CD4-positive, CD25-positive, alpha-beta regulatory T cell (primary cell): ENCODE measurements around the gene EGLN2. TPM values are rescaled to one million over a fixed set of nuclear protein-coding genes. Genes with fewer than 3 reads are reported as not detected.
"Not testable (repeated sequence)": the region's sequence is repeated elsewhere in the genome, so short reads cannot be mapped to it uniquely, and the experiment has no call there.

Experiments used
- ATAC-seq, 2 donors: fragments of 150-1000 bp; cut with Tn5 transposase; one replicate each; pipeline ENCODE4 v1.10.0; 2021; ENCODE audit warnings: low read depth in 2 of 2, moderate number of reproducible peaks in 2 of 2, moderate library complexity in 1 of 2
- DNase-seq, 3 donors: peaks; one replicate each; pipeline versions ENCODE4 v3.0.0 to v3.0.0-alpha.2; 2012 to 2022; ENCODE audit warnings: mixed read lengths in 1 of 3
- H3K27ac ChIP-seq: one replicate; pipeline ENCODE4 v1.7.0; 2013; ENCODE audit warnings: mild to moderate bottlenecking, low read length; ENCODE audit not compliant: insufficient read depth, poor library complexity, severe bottlenecking
- H3K27me3 ChIP-seq: one replicate; pipeline ENCODE4 v1.7.0; 2013; ENCODE audit warnings: low read length; ENCODE audit not compliant: control insufficient read depth, insufficient read depth
- H3K36me3 ChIP-seq: one replicate; pipeline ENCODE4 v1.7.0; 2013; ENCODE audit warnings: mild to moderate bottlenecking, low read length, moderate library complexity; ENCODE audit not compliant: control insufficient read depth, insufficient read depth
- H3K4me1 ChIP-seq: 2 replicates; pipeline ENCODE4 v1.7.0; 2013; ENCODE audit warnings: mild to moderate bottlenecking, low read length; ENCODE audit not compliant: insufficient read depth, control insufficient read depth, poor library complexity, severe bottlenecking
- H3K4me3 ChIP-seq: one replicate; pipeline ENCODE4 v1.7.0; 2013; ENCODE audit warnings: low read depth, mild to moderate bottlenecking, low read length, moderate library complexity
- H3K9me3 ChIP-seq, 2 experiments: 1 replicate in 1 of 2; 2 replicates in 1 of 2; pipeline ENCODE4 v1.7.0; 2013; ENCODE audit warnings: low read length in 2 of 2, mild to moderate bottlenecking in 1 of 2, moderate library complexity in 1 of 2; ENCODE audit not compliant: control insufficient read depth in 2 of 2
- H3K27ac Mint-ChIP-seq, 3 donors: one replicate each; pipeline ENCODE4 v1.8.0; 2020 to 2022; ENCODE audit warnings: mild to moderate bottlenecking in 3 of 3, mixed read lengths in 3 of 3, moderate library complexity in 2 of 3
- H3K27me3 Mint-ChIP-seq: one replicate; pipeline ENCODE4 v1.8.0; 2022; ENCODE audit warnings: mild to moderate bottlenecking, mixed read lengths
- H3K36me3 Mint-ChIP-seq: one replicate; pipeline ENCODE4 v1.8.0; 2020; ENCODE audit warnings: mixed read lengths
- H3K4me1 Mint-ChIP-seq, 4 donors: one replicate each; pipeline ENCODE4 v1.8.0; 2020 to 2022; ENCODE audit warnings: mixed read lengths in 4 of 4, mild to moderate bottlenecking in 1 of 4
- H3K4me3 Mint-ChIP-seq, 4 donors: one replicate each; pipeline ENCODE4 v1.8.0; 2020 to 2022; ENCODE audit warnings: mild to moderate bottlenecking in 4 of 4, mixed read lengths in 4 of 4, moderate library complexity in 3 of 4
- H3K9me3 Mint-ChIP-seq, 7 donors: one replicate each; pipeline ENCODE4 v1.8.0; 2020 to 2022; ENCODE audit warnings: mixed read lengths in 7 of 7, mild to moderate bottlenecking in 3 of 7, moderate library complexity in 2 of 7
- polyA plus RNA-seq, 4 donors: library from polyadenylated mRNA; unstranded; fragments of 300-500 nt; fragmentation: Illumina TruSeq; gene quantifications; one replicate each; pipeline ENCODE4 v1.2.3, GENCODE V29; 2021
- total RNA-seq: library from RNA; stranded (reverse); gene quantifications from one replicate; pipeline ENCODE4 v1.2.3, GENCODE V29; 2022

Gene EGLN2
- total and polyA plus RNA-seq, 5 donors from 2014 or later = 135 to 191 (median 166) TPM

GRCh38 chr19:40808497-40808896 lies 9.5 kb downstream of the EGLN2 start:
- peaks cover 65% of the 10 kb centered on the region for H3K4me1 ChIP-seq
- peak overlapping the region in 2 of 3 donors; percentile 60 to 83 for H3K27ac Mint-ChIP-seq
- peaks cover 28% of the 10 kb centered on the region for H3K36me3 ChIP-seq
- H3K27ac ChIP-seq = peak overlapping the region; percentile 88
- H3K9me3 Mint-ChIP-seq = peaks cover 0 to 2% (median 0%) of the 10 kb centered on the region in 7 donors
- H3K4me3 ChIP-seq = no peak overlapping the region
- peaks cover 8% of the 10 kb centered on the region for H3K36me3 Mint-ChIP-seq
- ATAC-seq = no peak
- no peaks in the 10 kb centered on the region for H3K9me3 ChIP-seq
- no peak for DNase-seq
- peaks cover 20% of the 10 kb centered on the region for H3K27me3 Mint-ChIP-seq
- H3K27me3 ChIP-seq = no peaks in the 10 kb centered on the region
- peak overlapping the region in 1 of 4 donors; percentile 16 for H3K4me3 Mint-ChIP-seq
- peaks cover 15 to 79% (median 59%) of the 10 kb centered on the region in 4 donors for H3K4me1 Mint-ChIP-seq

GRCh38 chr19:40809358-40810086 lies 10.5 kb downstream of the EGLN2 start:
- H3K9me3 Mint-ChIP-seq = peaks cover 0 to 2% (median 0%) of the 10 kb centered on the region in 7 donors
- H3K36me3 Mint-ChIP-seq = peaks cover 8% of the 10 kb centered on the region
- Histone ChIP-seq H3K36me3 (peaks cover 28% of the 10 kb centered on the region), H3K27ac (no peak overlapping the region), H3K9me3 (no peaks in the 10 kb centered on the region), H3K27me3 (no peaks in the 10 kb centered on the region), H3K4me3 (no peak overlapping the region), H3K4me1 (peaks cover 55% of the 10 kb centered on the region)
- no peak for ATAC-seq
- peaks cover 11 to 72% (median 51%) of the 10 kb centered on the region in 4 donors for H3K4me1 Mint-ChIP-seq
- no peak for DNase-seq
- H3K27me3 Mint-ChIP-seq = peaks cover 20% of the 10 kb centered on the region
- peak overlapping the region in 1 of 3 donors; percentile 72 for H3K27ac Mint-ChIP-seq
- H3K4me3 Mint-ChIP-seq = peak overlapping the region; percentile 43 to 95 (median 54)

- Mint-ChIP-seq H3K4me3 (peak overlapping the region in 3 of 4 donors; percentile 88 to 95 (median 95)), H3K4me1 (peaks cover 6 to 70% (median 44%) of the 10 kb centered on the region in 4 donors), H3K36me3 (peaks cover 8% of the 10 kb centered on the region), H3K9me3 (peaks cover 0 to 2% (median 0%) of the 10 kb centered on the region in 7 donors), H3K27ac (peak overlapping the region in 2 of 3 donors; percentile 32 to 72), H3K27me3 (peaks cover 25% of the 10 kb centered on the region)
- Histone ChIP-seq H3K4me1 (peaks cover 49% of the 10 kb centered on the region), H3K9me3 (no peaks in the 10 kb centered on the region), H3K36me3 (peaks cover 28% of the 10 kb centered on the region), H3K27me3 (no peaks in the 10 kb centered on the region), H3K27ac (no peak overlapping the region), H3K4me3 (no peak overlapping the region)
- no peak for ATAC-seq
- no peak for DNase-seq
These were observed 11.2 kb downstream of the EGLN2 start for GRCh38 chr19:40810160-40810559.

- peak overlapping the region; percentile 88 to 95 (median 95) for H3K4me3 Mint-ChIP-seq
- peaks cover 25% of the 10 kb centered on the region for H3K27me3 Mint-ChIP-seq
- H3K9me3 ChIP-seq, H3K27me3 ChIP-seq, H3K9me3 Mint-ChIP-seq, H3K36me3 Mint-ChIP-seq, H3K27ac ChIP-seq: not testable (repeated sequence)
- peaks cover 23% of the 10 kb centered on the region for H3K36me3 ChIP-seq
- H3K4me3 ChIP-seq = peak overlapping the region; percentile 37
- H3K27ac Mint-ChIP-seq = peak overlapping the region; percentile 72 to 95 (median 86)
- DNase-seq = peak; percentile 38 to 61 (median 54)
- peak; percentile 62 to 71 for ATAC-seq
- H3K4me1 Mint-ChIP-seq = peaks cover 5 to 63% (median 39%) of the 10 kb centered on the region in 4 donors
- peaks cover 42% of the 10 kb centered on the region for H3K4me1 ChIP-seq
These were observed 11.8 kb downstream of the EGLN2 start for GRCh38 chr19:40810649-40811408.

GRCh38 chr19:40811478-40812341 lies 12.7 kb downstream of the EGLN2 start:
- peaks cover 0 to 2% (median 0%) of the 10 kb centered on the region in 7 donors for H3K9me3 Mint-ChIP-seq
- no peak for DNase-seq
- Histone ChIP-seq H3K4me1 (peaks cover 33% of the 10 kb centered on the region), H3K27ac (no peak overlapping the region), H3K27me3 (no peaks in the 10 kb centered on the region), H3K4me3 (peak overlapping the region; percentile 37), H3K9me3 (no peaks in the 10 kb centered on the region), H3K36me3 (peaks cover 23% of the 10 kb centered on the region)
- peaks cover 5 to 54% (median 31%) of the 10 kb centered on the region in 4 donors for H3K4me1 Mint-ChIP-seq
- no peak for ATAC-seq
- H3K27ac Mint-ChIP-seq = peak overlapping the region in 2 of 3 donors; percentile 72 to 90
- H3K4me3 Mint-ChIP-seq = peak overlapping the region; percentile 88 to 95 (median 95)
- peaks cover 7% of the 10 kb centered on the region for H3K36me3 Mint-ChIP-seq
- H3K27me3 Mint-ChIP-seq = peaks cover 25% of the 10 kb centered on the region

- Mint-ChIP-seq H3K27ac (peak overlapping the region; percentile 64 to 93 (median 85)), H3K27me3 (peaks cover 25% of the 10 kb centered on the region), H3K4me3 (peak overlapping the region; percentile 88 to 95 (median 94)), H3K4me1 (peaks cover 5 to 49% (median 24%) of the 10 kb centered on the region in 4 donors)
- not testable (repeated sequence) for H3K9me3 ChIP-seq, H3K27ac ChIP-seq, DNase-seq, ATAC-seq, H3K9me3 Mint-ChIP-seq, H3K36me3 Mint-ChIP-seq, H3K27me3 ChIP-seq, H3K4me3 ChIP-seq
- Histone ChIP-seq H3K4me1 (peaks cover 25% of the 10 kb centered on the region), H3K36me3 (peaks cover 20% of the 10 kb centered on the region)
These were observed 13.6 kb downstream of the EGLN2 start for GRCh38 chr19:40812571-40812970.

- no peak overlapping the region for H3K4me3 ChIP-seq
- H3K9me3 Mint-ChIP-seq = peaks cover 0 to 2% (median 0%) of the 10 kb centered on the region in 7 donors
- H3K9me3 ChIP-seq = no peaks in the 10 kb centered on the region
- peaks cover 23% of the 10 kb centered on the region for H3K4me1 ChIP-seq
- H3K4me3 Mint-ChIP-seq = peak overlapping the region in 2 of 4 donors; percentile 95
- H3K27me3 Mint-ChIP-seq = peaks cover 25% of the 10 kb centered on the region
- no peaks in the 10 kb centered on the region for H3K27me3 ChIP-seq
- H3K36me3 ChIP-seq = peaks cover 15% of the 10 kb centered on the region
- peaks cover 5 to 50% (median 24%) of the 10 kb centered on the region in 4 donors for H3K4me1 Mint-ChIP-seq
- no peak overlapping the region for H3K27ac ChIP-seq
- peak overlapping the region in 2 of 3 donors; percentile 64 to 74 for H3K27ac Mint-ChIP-seq
- no peak for ATAC-seq
- no peaks in the 10 kb centered on the region for H3K36me3 Mint-ChIP-seq
- no peak for DNase-seq
These were observed 14.2 kb downstream of the EGLN2 start for GRCh38 chr19:40813182-40813581.
